HCT116 (cell line): ENCODE results near the gene ITLN1.
"Not testable (repeated sequence)": the region's sequence is repeated elsewhere in the genome, so short reads cannot be mapped to it uniquely, and the experiment has no call there.

Experiments used
- CTCF ChIP-seq, 3 experiments: fragments of 200-600 bp in 1 of 3; sonication (generic) in 1 of 3; IDR thresholded peaks in 2 of 3; conservative IDR thresholded peaks in 1 of 3; 2 replicates each; pipeline ENCODE4 v1.5.1; 2012 to 2017; ENCODE audit warnings: low read depth in 2 of 3, low read length in 2 of 3, antibody characterized with exemption in 1 of 3, borderline replicate concordance in 1 of 3, control low read depth in 1 of 3, mild to moderate bottlenecking in 1 of 3, mixed read lengths in 1 of 3, mixed run types in 1 of 3, moderate library complexity in 1 of 3; ENCODE audit not compliant: insufficient read depth in 1 of 3
- REST ChIP-seq: IDR thresholded peaks from 2 replicates; pipeline ENCODE4 v1.6.1; 2012; ENCODE audit warnings: low read depth
- SIN3A ChIP-seq: IDR thresholded peaks from 2 replicates; pipeline ENCODE4 v1.6.1; 2012; ENCODE audit warnings: low read depth

- TF ChIP-seq CTCF (IDR thresholded peaks at IDR 0.05 in 2 of 3, conservative IDR thresholded peaks at IDR 0.05 in 1 of 3; ENCODE audit: borderline replicate concordance in 1 of 3, insufficient read depth in 1 of 3, low read depth in 2 of 3, low read length in 2 of 3); SIN3A; REST: not testable (repeated sequence)
These were observed 48.3 kb upstream of the ITLN1 start for GRCh38 chr1:160933305-160933704.
